Tibial artery (tissue), 4 donors: ENCODE results near the gene GJB2.

Experiments used
- DNase-seq, 2 donors: peaks; one replicate each; pipeline ENCODE4 v3.0.0-alpha.2; 2019
- H3K27ac ChIP-seq, 2 donors: fragments of 200-600 bp; sonication (generic) in 1 of 2; 1 replicate in 1 of 2; 2 replicates in 1 of 2; pipeline ENCODE4 v1.5.1; 2018 to 2019; ENCODE audit warnings: mild to moderate bottlenecking in 1 of 2
- H3K27me3 ChIP-seq, 2 donors: fragments of 200-600 bp; sonication (generic) in 1 of 2; one replicate each; pipeline versions ENCODE4 v1.5.1 to v1.6.0; 2016 to 2019
- H3K36me3 ChIP-seq, 3 donors: fragments of 200-600 bp; sonication (generic) in 2 of 3; one replicate each; pipeline ENCODE4 v1.5.1; 2016 to 2019; ENCODE audit warnings: mild to moderate bottlenecking in 2 of 3
- H3K4me1 ChIP-seq, 4 donors: fragments of 200-600 bp; sonication (generic) in 2 of 4; 1 replicate in 3 of 4; 2 replicates in 1 of 4; pipeline ENCODE4 v1.5.1; 2016 to 2019
- H3K4me3 ChIP-seq, 2 donors: fragments of 200-600 bp; sonication (generic) in 1 of 2; 1 replicate in 1 of 2; 2 replicates in 1 of 2; pipeline ENCODE4 v1.5.1; 2018 to 2019; ENCODE audit warnings: mild to moderate bottlenecking in 2 of 2
- H3K9me3 ChIP-seq, 3 donors: fragments of 200-600 bp; sonication (generic) in 1 of 3; one replicate each; pipeline ENCODE4 v1.5.1; 2016 to 2019
- intact Hi-C: fragments of 100-400 bp; cut with DNase I; formaldehyde crosslinking; loops from one replicate; pipeline ENCODE4 v1.15.0; 2023; ENCODE audit warnings: low total_unique reads
- TF ChIP-seq, protein P1 (sequence below), 2 experiments: fragments of 200-600 bp in 1 of 2; fragments of 450-650 bp in 1 of 2; IDR thresholded peaks; one replicate each; pipeline ENCODE4 v1.5.1; 2017 to 2019; ENCODE audit warnings: antibody characterized with exemption in 2 of 2, mild to moderate bottlenecking in 1 of 2, moderate library complexity in 1 of 2

The GJB2 gene

DNA sequence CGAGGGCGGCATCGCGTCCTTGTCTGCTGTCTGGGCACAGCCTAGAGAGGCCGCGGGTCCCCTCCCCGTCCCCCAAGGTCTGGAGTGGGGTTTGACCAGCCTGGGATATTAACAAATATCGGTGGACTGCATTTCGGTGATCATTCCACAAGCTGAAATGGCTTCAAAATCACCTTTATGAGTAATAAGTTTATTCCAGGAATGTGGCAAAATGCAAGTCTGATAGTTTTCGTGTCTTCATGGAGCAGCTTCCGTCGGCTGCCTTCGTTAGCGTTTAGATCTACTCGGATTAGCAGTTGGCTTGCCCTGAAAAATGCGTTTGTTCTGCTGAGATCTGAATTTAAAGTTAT, 30.8 kb downstream of the GJB2 start:
- intact Hi-C loops, result loop anchor here (5.0 kb wide), 1 partner anchor 35 kb away; no protein-coding TSS in a partner anchor
- H3K4me3 ChIP-seq, result no peak overlapping the region
- DNase-seq, result no peak

DNA sequence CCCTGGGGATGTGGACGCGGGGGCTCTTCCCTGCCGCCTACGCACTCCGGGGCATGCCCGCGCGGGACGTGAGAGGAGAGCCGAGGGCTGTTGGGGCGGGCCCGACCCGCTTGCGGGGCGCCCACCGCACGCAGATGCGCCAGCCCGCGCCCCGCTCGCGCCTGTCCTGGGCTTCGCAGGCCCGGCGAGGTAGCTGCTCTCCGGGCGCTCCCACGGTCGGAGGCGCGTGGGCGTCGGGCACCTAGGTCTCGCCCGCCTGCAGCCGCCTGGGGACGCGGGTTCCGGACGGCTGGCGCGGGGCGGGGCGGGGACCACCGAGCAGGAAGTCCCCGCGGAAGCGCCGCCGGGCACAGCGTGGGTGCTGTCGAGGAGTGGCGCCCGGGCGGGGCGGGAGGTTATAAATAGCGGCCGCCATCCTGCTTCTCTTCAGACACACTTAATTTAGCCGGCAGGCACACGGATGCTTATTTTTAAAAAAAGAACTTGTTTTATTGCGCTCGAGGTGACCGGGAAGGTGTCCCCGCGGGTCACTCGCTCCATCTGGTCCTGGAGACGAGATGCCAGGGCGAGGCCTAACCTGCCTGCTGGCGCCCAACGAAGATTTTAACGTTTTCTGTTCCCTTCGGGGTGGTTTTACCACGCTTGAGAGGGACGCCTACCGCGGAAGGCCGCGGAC, 31.3 kb downstream of the GJB2 start:
- no peak overlapping the region for H3K27ac ChIP-seq
- no peaks in the 10 kb centered on the region for H3K9me3 ChIP-seq
- no peak for DNase-seq
- peaks cover 0 to 73% of the 10 kb centered on the region in 2 donors for H3K27me3 ChIP-seq
- peak overlapping the region; percentile 19 to 48 for H3K4me3 ChIP-seq
- TF ChIP-seq, protein P1, sequence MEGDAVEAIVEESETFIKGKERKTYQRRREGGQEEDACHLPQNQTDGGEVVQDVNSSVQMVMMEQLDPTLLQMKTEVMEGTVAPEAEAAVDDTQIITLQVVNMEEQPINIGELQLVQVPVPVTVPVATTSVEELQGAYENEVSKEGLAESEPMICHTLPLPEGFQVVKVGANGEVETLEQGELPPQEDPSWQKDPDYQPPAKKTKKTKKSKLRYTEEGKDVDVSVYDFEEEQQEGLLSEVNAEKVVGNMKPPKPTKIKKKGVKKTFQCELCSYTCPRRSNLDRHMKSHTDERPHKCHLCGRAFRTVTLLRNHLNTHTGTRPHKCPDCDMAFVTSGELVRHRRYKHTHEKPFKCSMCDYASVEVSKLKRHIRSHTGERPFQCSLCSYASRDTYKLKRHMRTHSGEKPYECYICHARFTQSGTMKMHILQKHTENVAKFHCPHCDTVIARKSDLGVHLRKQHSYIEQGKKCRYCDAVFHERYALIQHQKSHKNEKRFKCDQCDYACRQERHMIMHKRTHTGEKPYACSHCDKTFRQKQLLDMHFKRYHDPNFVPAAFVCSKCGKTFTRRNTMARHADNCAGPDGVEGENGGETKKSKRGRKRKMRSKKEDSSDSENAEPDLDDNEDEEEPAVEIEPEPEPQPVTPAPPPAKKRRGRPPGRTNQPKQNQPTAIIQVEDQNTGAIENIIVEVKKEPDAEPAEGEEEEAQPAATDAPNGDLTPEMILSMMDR (IDR thresholded peaks at IDR 0.05), result no peak
- intact Hi-C loops, result loop anchor here (5.0 kb wide), 1 partner anchor 34 kb away; no protein-coding TSS in a partner anchor
- no peaks in the 10 kb centered on the region for H3K36me3 ChIP-seq
- peaks cover 0 to 20% (median 13%) of the 10 kb centered on the region in 4 donors for H3K4me1 ChIP-seq

More for the DNA sequence above, 30.8 kb downstream of the GJB2 start:
- Histone ChIP-seq H3K9me3 (no peaks in the 10 kb centered on the region), H3K36me3 (no peaks in the 10 kb centered on the region), H3K4me1 (peaks cover 0 to 20% (median 13%) of the 10 kb centered on the region in 4 donors), H3K27me3 (peaks cover 0 to 68% of the 10 kb centered on the region in 2 donors), H3K27ac (no peak overlapping the region)
- TF ChIP-seq, protein P1 (IDR thresholded peaks at IDR 0.05), result no peak

DNA sequence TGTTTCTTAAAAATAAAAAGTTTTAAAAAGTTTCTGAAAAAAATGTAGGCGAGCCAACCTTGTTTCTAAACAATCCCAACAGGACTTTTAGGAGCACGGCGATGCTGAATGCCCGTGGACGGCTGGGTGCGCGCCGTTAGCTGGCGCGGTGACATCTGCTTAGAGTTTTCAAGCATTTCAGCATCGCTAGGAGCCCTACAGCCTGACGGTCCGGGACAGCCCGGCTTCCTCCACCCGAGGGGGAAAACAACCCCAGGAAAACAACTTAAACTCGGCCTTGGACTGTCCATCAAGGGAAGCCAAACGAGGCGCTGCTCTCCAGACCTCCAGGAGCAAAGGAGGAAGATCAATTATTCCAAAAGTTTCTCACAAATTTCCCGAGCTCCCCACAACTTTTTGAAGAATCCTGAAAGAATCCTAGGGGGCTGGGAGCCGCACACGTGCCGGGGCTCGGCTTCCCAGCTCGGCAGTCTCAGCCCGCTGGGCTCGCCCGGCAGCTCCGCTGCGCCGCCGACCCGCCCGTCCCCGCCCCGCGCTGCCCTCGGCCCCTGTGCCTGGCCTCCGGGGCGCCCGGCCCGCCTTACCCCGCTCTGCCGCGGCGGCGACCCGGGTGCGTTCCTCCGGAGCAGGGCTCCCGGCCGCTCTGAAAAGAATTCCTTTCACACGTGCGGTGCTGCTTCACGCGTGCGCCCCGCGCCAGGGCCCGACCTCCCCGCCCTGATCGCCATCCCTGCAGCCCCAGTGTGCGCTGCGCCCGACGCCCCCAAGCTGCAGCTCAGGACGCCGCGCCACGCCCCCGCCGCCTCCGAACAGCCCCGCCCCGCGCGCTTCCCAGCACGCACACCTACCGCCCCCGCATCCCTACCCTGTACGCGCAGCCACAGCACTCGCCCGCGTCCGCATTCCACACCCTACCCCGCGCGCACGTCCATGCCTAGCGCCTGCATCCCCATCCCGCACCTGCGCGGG, 32.1 kb downstream of the GJB2 start, which contains the start of gene GJA3:
GJA3 (minus strand) TSS at position 747 of the 969 bp plus-strand sequence. CDS start 17,764 bp downstream, outside the sequence.
- Histone ChIP-seq H3K4me1 (peaks cover 0 to 20% (median 13%) of the 10 kb centered on the region in 4 donors), H3K27me3 (peaks cover 0 to 76% of the 10 kb centered on the region in 2 donors), H3K4me3 (peak within 1 kb of the TSS; percentile 19 to 48), H3K27ac (no peak within 1 kb of the TSS), H3K9me3 (no peaks in the 10 kb centered on the region), H3K36me3 (no peaks in the 10 kb centered on the region)
- intact Hi-C loops, result loop anchor here (5.0 kb wide), 1 partner anchor 33 kb away; no protein-coding TSS in a partner anchor
- DNase-seq, result no peak
- TF ChIP-seq, protein P1 (IDR thresholded peaks at IDR 0.05), result no peak

DNA sequence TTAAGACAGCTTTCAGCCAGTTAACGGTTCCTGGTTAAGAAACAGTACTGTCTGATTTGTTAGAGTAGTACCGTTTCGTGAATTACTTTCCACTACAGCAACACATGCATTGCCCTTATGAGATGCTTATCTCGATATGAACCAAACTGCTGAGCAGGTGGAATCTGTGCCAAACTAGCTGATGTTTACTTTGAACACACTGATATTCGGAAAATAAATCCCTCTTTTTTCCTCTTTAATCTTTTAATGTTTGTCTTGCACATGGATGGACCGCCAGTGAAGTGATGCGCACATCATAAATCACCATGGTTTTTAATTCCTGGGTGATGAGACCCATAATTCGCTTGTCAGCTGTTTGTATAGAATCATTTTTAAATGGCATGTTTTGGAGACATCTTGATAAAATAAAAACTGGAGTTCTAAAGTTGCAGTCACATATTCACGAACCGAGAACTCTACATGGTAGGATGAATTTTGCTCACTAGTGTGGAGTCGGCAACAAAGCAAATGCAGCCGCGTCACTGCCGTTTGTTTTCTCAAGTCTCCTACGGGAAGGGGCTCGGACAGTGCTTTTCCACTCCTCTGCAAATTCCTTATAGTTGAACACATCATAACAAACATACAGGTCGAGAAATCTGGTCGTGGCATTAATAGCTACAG, 33.0 kb downstream of the GJB2 start:
- Histone ChIP-seq H3K4me3 (no peak overlapping the region), H3K27ac (no peak overlapping the region), H3K4me1 (peaks cover 0 to 20% (median 13%) of the 10 kb centered on the region in 4 donors), H3K27me3 (peaks cover 0 to 78% of the 10 kb centered on the region in 2 donors), H3K9me3 (no peaks in the 10 kb centered on the region), H3K36me3 (no peaks in the 10 kb centered on the region)
- TF ChIP-seq, protein P1 (IDR thresholded peaks at IDR 0.05), result no peak
- DNase-seq, result no peak
- intact Hi-C loops, result loop anchor here (5.0 kb wide), 1 partner anchor 32 kb away; no protein-coding TSS in a partner anchor

DNA sequence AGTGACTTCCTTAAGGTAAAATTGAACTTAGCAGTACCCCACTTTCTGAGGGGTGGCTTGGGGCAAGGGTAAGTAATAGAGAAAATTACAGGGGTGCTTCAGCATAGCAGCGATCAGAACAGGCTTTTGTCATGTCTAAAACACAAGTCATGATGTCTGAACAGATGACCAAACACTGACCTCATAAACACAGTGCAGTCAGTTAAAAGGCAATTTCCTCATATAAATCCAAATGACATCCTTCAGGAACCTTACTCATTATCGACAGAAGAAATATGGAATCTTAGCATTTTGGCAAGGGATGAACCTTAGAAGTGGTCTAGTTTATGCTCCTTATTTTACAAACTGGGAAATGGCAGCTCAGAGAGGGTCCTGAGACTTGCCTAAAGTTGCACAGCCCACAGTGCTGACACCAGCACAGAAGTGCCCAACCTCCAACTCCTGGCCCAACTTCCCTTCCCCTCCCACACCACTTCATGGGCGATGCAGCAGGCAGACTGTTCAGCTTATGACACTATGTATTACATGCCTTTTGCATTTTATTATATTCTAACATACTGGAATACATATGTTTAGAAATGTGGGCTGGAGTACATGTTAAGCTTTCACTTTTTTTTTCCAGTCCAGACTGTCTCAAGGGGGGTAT, 35.5 kb downstream of the GJB2 start:
- intact Hi-C loops, result no loop called here
- H3K36me3 ChIP-seq, result no peaks in the 10 kb centered on the region
- peaks cover 0 to 20% (median 13%) of the 10 kb centered on the region in 4 donors for H3K4me1 ChIP-seq
- peaks cover 0 to 74% of the 10 kb centered on the region in 2 donors for H3K27me3 ChIP-seq
- DNase-seq, result no peak
- no peaks in the 10 kb centered on the region for H3K9me3 ChIP-seq
- H3K27ac ChIP-seq, result no peak overlapping the region
- TF ChIP-seq, protein P1 (IDR thresholded peaks at IDR 0.05), result no peak
- no peak overlapping the region for H3K4me3 ChIP-seq
